ENCODE results near the gene CARS1. TPM values are rescaled to one million over a fixed set of nuclear protein-coding genes. Genes with fewer than 3 reads are reported as not detected.

CARS1 gene
- total and polyA plus RNA-seq, 2 experiments from 2014 or later: 72.9 to 95.9 TPM

DNA sequence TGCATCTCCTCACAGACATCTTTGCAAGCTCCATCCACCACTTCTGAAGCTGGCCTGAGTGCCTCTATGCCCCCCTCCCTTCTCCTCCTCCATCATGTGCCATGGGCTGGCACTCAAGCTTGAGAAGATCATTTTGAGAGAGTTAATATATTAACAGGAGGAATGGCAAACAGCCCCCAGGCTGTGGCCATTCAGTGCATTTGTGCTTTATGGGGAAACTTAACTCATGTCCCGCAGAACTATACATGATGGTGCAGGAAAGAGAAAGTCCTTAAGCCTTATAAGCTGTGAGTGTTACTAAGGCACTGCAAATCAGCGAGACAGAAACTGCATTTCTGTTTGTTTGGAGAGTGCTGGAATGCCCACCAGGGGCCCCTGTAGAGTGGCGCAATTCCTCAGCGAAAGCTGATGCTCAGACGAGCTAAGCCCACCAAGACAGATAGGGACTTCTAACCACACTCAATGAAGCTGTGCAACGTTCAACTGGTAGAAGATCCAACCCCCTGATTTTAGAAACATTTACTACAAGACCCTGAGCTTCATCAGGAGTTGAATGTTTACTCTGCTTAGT is 101.2 kb downstream of the CARS1 start:
- Histone ChIP-seq H4K20me1 (replicated peaks; ENCODE audit: insufficient read depth) (peaks cover 54% of the 10 kb centered on the region), H3K36me3 (ENCODE audit: insufficient read depth) (peaks cover 92% of the 10 kb centered on the region), H2AFZ (no peak overlapping the region), H3K9me2 (ENCODE audit: insufficient read depth) (no peaks in the 10 kb centered on the region), H3F3A (replicated peaks; ENCODE audit: low read depth) (peaks cover 11% of the 10 kb centered on the region), H3K27me3 (ENCODE audit: insufficient read depth) (no peaks in the 10 kb centered on the region), H3K4me2 (no peak overlapping the region), H3K79me2 (replicated peaks; ENCODE audit: insufficient read depth) (peaks cover 40% of the 10 kb centered on the region), H3K27ac (ENCODE audit: low read depth) (peak overlapping the region; percentile 64), H3K4me3 (no peak overlapping the region), H3K4me1 (ENCODE audit: insufficient read depth) (peaks cover 11% of the 10 kb centered on the region)
- H3K36me3 Mint-ChIP-seq (ENCODE audit: low read depth): peaks cover 95% of the 10 kb centered on the region
- no peaks in the 10 kb centered on the region for H3K9me3 Mint-ChIP-seq
- no peak overlapping the region for H3K4me3 Mint-ChIP-seq
- H3K27ac Mint-ChIP-seq: peak overlapping the region; percentile 74; the same call in 1 of the 2 replicates
- peaks cover 7% of the 10 kb centered on the region for H3K4me1 Mint-ChIP-seq
- ATAC-seq: peak; percentile 62
- H3K27me3 Mint-ChIP-seq (ENCODE audit: insufficient read depth, low read depth, poor library complexity): peaks cover 4% of the 10 kb centered on the region
- TF ChIP-seq, protein P1, sequence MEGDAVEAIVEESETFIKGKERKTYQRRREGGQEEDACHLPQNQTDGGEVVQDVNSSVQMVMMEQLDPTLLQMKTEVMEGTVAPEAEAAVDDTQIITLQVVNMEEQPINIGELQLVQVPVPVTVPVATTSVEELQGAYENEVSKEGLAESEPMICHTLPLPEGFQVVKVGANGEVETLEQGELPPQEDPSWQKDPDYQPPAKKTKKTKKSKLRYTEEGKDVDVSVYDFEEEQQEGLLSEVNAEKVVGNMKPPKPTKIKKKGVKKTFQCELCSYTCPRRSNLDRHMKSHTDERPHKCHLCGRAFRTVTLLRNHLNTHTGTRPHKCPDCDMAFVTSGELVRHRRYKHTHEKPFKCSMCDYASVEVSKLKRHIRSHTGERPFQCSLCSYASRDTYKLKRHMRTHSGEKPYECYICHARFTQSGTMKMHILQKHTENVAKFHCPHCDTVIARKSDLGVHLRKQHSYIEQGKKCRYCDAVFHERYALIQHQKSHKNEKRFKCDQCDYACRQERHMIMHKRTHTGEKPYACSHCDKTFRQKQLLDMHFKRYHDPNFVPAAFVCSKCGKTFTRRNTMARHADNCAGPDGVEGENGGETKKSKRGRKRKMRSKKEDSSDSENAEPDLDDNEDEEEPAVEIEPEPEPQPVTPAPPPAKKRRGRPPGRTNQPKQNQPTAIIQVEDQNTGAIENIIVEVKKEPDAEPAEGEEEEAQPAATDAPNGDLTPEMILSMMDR (conservative IDR thresholded peaks at IDR 0.05; ENCODE audit: low read depth in 2 of 2): peak; percentile 25 to 38; a peak in 3 of 4 replicates
- no peak for TF ChIP-seq ZNF331 (CRISPR knock-in tag; IDR thresholded peaks at IDR 0.05; ENCODE audit: low read depth)
- DNase-seq (ENCODE audit: low spot score): peak; percentile 58

DNA sequence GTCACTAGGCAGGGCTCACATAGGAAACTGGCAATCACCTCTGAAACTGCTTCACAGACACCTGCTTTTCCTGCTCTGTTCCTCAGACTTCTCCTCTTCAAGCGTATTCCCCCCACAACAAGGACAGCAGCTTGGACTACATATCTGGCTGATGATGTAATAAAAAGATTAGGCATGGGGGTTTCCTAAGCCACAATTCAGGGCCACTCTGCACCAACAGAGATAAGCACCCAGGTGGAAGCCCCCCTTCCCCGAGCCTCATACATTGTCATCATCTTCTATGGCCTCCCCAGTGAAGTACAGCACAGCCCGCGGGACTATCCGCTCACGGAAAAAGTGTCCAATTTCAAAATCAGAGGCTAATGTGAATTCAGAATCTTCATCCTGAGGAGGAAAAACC is 103.0 kb downstream of the CARS1 start:
- TF ChIP-seq, protein P1 (conservative IDR thresholded peaks at IDR 0.05; ENCODE audit: low read depth in 2 of 2): no peak
- no peak for TF ChIP-seq JUNB (IDR thresholded peaks at IDR 0.05; ENCODE audit: unreplicated experiment)
- no peak for TF ChIP-seq POLR2AphosphoS5 (IDR thresholded peaks at IDR 0.05; ENCODE audit: low read depth)
- TF ChIP-seq ZNF114 (CRISPR knock-in tag; IDR thresholded peaks at IDR 0.05): no peak
- TF ChIP-seq, protein P2, sequence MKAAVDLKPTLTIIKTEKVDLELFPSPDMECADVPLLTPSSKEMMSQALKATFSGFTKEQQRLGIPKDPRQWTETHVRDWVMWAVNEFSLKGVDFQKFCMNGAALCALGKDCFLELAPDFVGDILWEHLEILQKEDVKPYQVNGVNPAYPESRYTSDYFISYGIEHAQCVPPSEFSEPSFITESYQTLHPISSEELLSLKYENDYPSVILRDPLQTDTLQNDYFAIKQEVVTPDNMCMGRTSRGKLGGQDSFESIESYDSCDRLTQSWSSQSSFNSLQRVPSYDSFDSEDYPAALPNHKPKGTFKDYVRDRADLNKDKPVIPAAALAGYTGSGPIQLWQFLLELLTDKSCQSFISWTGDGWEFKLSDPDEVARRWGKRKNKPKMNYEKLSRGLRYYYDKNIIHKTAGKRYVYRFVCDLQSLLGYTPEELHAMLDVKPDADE (IDR thresholded peaks at IDR 0.05): no peak
- H3K27ac Mint-ChIP-seq: no peak overlapping the region
- peaks cover 4% of the 10 kb centered on the region for H3K27me3 Mint-ChIP-seq (ENCODE audit: insufficient read depth, low read depth, poor library complexity)
- Histone ChIP-seq H3K27me3 (ENCODE audit: insufficient read depth) (no peaks in the 10 kb centered on the region), H3K27ac (ENCODE audit: low read depth) (peak overlapping the region; percentile 32; the same call in 1 of the 2 replicates), H3K36me3 (ENCODE audit: insufficient read depth) (peaks cover 82% of the 10 kb centered on the region), H3F3A (replicated peaks; ENCODE audit: low read depth) (peaks cover 15% of the 10 kb centered on the region), H3K4me1 (ENCODE audit: insufficient read depth) (no peaks in the 10 kb centered on the region; the same call in 1 of the 2 replicates), H4K20me1 (replicated peaks; ENCODE audit: insufficient read depth) (peaks cover 52% of the 10 kb centered on the region), H3K79me2 (replicated peaks; ENCODE audit: insufficient read depth) (peaks cover 23% of the 10 kb centered on the region), H2AFZ (no peak overlapping the region), H3K4me3 (no peak overlapping the region), H3K9me2 (ENCODE audit: insufficient read depth) (no peaks in the 10 kb centered on the region), H3K4me2 (no peak overlapping the region)
- ATAC-seq (no peak), DNase-seq (ENCODE audit: low spot score) (no peak)
- peaks cover 2% of the 10 kb centered on the region; the same call in 2 of the 3 replicates for H3K4me1 Mint-ChIP-seq
- H3K4me3 Mint-ChIP-seq: no peak overlapping the region
- peaks cover 96% of the 10 kb centered on the region for H3K36me3 Mint-ChIP-seq (ENCODE audit: low read depth)
- no peaks in the 10 kb centered on the region for H3K9me3 Mint-ChIP-seq

Measured in GM23338 (cell line).